Suprapubic skin (tissue), 3 donors: ENCODE results near the gene TIGAR.

Experiments used
- CTCF ChIP-seq, 2 donors: fragments of 200-600 bp in 1 of 2; fragments of 450-650 bp in 1 of 2; sonication (generic) in 1 of 2; IDR thresholded peaks; one replicate each; pipeline ENCODE4 v1.5.1; 2016 to 2019; ENCODE audit warnings: antibody characterized with exemption in 2 of 2, mild to moderate bottlenecking in 1 of 2, moderate library complexity in 1 of 2
- POLR2A ChIP-seq, 2 donors: fragments of 450-650 bp; IDR thresholded peaks; one replicate each; pipeline ENCODE4 v1.6.1; 2017; ENCODE audit warnings: antibody characterized with exemption in 2 of 2, mild to moderate bottlenecking in 2 of 2, moderate library complexity in 2 of 2

- TF ChIP-seq CTCF (IDR thresholded peaks at IDR 0.05) (no peak), POLR2A (IDR thresholded peaks at IDR 0.05) (no peak)
Observed at GRCh38 chr12:4379405-4379804, 58.4 kb downstream of the TIGAR start, which contains the start of gene FGF23.
